Prostate gland (tissue), 2 donors: ENCODE results near the gene SAFB.

Source experiments
- POLR2A ChIP-seq: fragments of 450-650 bp; IDR thresholded peaks from one replicate; pipeline ENCODE4 v1.6.1; 2016; ENCODE audit warnings: antibody characterized with exemption, mild to moderate bottlenecking
- POLR2AphosphoS5 ChIP-seq: sonication (generic); formaldehyde crosslinking; IDR thresholded peaks from one replicate; pipeline ENCODE4 v1.6.1; 2017; ENCODE audit warnings: antibody characterized with exemption
- TF ChIP-seq, protein P1 (sequence below), 4 experiments: fragments of 200-600 bp in 2 of 4; fragments of 450-650 bp in 2 of 4; sonication (generic) in 2 of 4; IDR thresholded peaks; 1 replicate in 3 of 4; 2 replicates in 1 of 4; pipeline ENCODE4 v1.5.1; 2016 to 2019; ENCODE audit warnings: antibody characterized with exemption in 4 of 4, mild to moderate bottlenecking in 2 of 4, moderate library complexity in 2 of 4

DNA sequence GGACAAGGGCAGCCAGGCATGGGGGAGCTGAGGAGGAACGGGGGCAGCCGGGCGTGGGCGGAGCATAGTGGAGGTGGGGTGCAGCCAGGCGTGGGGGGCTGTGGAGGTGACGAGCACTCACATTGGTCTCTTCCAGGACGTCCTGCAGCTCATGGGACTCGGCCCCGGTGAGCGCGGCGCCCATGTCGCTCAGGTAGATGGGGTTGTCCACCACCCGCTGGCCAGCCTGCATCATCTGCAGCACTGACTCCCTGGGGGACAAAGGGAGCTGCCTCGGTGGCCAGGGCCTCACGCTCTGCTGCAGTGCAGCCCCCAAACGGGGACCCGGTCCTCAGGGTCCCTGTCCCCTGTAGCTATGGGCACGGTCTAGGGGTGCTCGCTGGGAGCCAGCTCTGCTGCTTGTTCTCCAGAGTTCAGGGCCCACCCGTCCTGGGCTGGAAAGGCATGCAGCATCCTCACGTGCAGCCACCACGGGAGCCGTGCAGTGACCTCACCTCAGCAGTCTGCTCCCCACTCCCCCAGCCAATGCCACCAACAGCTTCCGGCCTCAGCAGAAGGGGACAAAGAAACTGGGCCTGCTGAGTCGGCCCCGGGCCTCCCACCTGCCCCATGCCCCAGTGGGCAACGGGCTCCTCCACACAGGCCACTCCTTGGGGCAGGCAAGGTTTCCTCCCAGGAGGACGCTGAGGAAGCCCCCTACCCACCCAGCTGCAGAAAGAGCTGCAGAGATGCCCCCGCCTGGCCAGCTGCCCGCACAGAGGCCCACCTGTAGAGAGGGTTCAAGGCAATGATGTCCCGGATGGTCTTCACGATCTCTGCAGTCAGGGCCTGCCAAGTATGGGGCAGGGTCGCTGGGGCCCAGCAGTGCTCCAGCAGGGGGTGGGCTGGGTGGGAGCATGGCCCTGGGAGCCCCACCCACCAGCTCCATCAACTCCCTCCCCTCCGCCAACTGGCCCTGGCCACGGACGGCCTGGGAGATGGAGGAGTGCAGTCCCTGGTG, 85.0 kb downstream of the SAFB start:
- TF ChIP-seq, protein P1, sequence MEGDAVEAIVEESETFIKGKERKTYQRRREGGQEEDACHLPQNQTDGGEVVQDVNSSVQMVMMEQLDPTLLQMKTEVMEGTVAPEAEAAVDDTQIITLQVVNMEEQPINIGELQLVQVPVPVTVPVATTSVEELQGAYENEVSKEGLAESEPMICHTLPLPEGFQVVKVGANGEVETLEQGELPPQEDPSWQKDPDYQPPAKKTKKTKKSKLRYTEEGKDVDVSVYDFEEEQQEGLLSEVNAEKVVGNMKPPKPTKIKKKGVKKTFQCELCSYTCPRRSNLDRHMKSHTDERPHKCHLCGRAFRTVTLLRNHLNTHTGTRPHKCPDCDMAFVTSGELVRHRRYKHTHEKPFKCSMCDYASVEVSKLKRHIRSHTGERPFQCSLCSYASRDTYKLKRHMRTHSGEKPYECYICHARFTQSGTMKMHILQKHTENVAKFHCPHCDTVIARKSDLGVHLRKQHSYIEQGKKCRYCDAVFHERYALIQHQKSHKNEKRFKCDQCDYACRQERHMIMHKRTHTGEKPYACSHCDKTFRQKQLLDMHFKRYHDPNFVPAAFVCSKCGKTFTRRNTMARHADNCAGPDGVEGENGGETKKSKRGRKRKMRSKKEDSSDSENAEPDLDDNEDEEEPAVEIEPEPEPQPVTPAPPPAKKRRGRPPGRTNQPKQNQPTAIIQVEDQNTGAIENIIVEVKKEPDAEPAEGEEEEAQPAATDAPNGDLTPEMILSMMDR (IDR thresholded peaks at IDR 0.05): no peak
- TF ChIP-seq POLR2AphosphoS5 (no peak), POLR2A (no peak)
